HG02623 (cell line): ENCODE data around the gene LEFTY1.
"Not testable (repeated sequence)": the region's sequence is repeated elsewhere in the genome, so short reads cannot be mapped to it uniquely, and the experiment has no call there.

ENCODE experiments used
- ATAC-seq: cut with Tn5 transposase; IDR thresholded peaks from one replicate; pipeline ENCODE4 v1.9.1; 2021; ENCODE audit warnings: moderate library complexity; ENCODE audit not compliant: unreplicated experiment

Gene LEFTY1

GRCh38 chr1:225888898-225889601 is at the start of gene LEFTY1:
LEFTY1 (minus strand) TSS chr1:225889146; CDS start chr1:225889066, 80 bp downstream.
- ATAC-seq = no peak

- no peak for ATAC-seq
These were observed 48.4 kb upstream of the LEFTY1 start for GRCh38 chr1:225937048-225937968.

- no peak for ATAC-seq
These were observed 47.6 kb upstream of the LEFTY1 start for GRCh38 chr1:225936523-225936922.

GRCh38 chr1:225936086-225936485 is 47.1 kb upstream of the LEFTY1 start:
- ATAC-seq = not testable (repeated sequence)

GRCh38 chr1:225934711-225935110 is 45.8 kb upstream of the LEFTY1 start:
- ATAC-seq = no peak

- ATAC-seq = no peak
These were observed 44.1 kb upstream of the LEFTY1 start for GRCh38 chr1:225933072-225933471.

- no peak for ATAC-seq
These were observed 42.6 kb upstream of the LEFTY1 start for GRCh38 chr1:225931270-225932136.

GRCh38 chr1:225930566-225930965 is 41.6 kb upstream of the LEFTY1 start:
- no peak for ATAC-seq

GRCh38 chr1:225929462-225929861 is 40.5 kb upstream of the LEFTY1 start:
- ATAC-seq = not testable (repeated sequence)

- ATAC-seq = no peak
These were observed 39.5 kb upstream of the LEFTY1 start for GRCh38 chr1:225928186-225929175.

GRCh38 chr1:225926551-225927113 is 37.7 kb upstream of the LEFTY1 start:
- no peak for ATAC-seq

GRCh38 chr1:225923692-225924555 is 35.0 kb upstream of the LEFTY1 start, which contains the start of gene PYCR2:
PYCR2 (minus strand) TSS chr1:225924250; CDS start chr1:225924110, 140 bp downstream.
- ATAC-seq = peak; percentile 97

GRCh38 chr1:225923381-225923691 is 34.4 kb upstream of the LEFTY1 start:
- no peak for ATAC-seq

- ATAC-seq = no peak
These were observed 33.1 kb upstream of the LEFTY1 start for GRCh38 chr1:225921734-225922709.

- ATAC-seq = no peak
These were observed 31.0 kb upstream of the LEFTY1 start for GRCh38 chr1:225919906-225920305.

- ATAC-seq = no peak
These were observed 29.3 kb upstream of the LEFTY1 start for GRCh38 chr1:225918280-225918679.

GRCh38 chr1:225917536-225917935 is 28.6 kb upstream of the LEFTY1 start:
- ATAC-seq = no peak
